NB4 (cell line): Measurements from ENCODE around the gene UTF1.

Experiments used
- DNase-seq: peaks from one replicate; pipeline ENCODE4 v3.0.0; 2010; ENCODE audit warnings: low read depth
- H3K4me3 ChIP-seq: one replicate; pipeline ENCODE4 v1.5.1; 2011; ENCODE audit warnings: mild to moderate bottlenecking, low read depth, low read length, moderate library complexity
- CTCF ChIP-seq: IDR thresholded peaks from one replicate; pipeline ENCODE4 v1.5.1; 2012; ENCODE audit warnings: low read depth, low read length
- MAX ChIP-seq: IDR thresholded peaks from 2 replicates; pipeline ENCODE4 v1.6.1; 2011; ENCODE audit warnings: low read depth, low read length
- MYC ChIP-seq: IDR thresholded peaks from 2 replicates; pipeline ENCODE4 v1.6.1; 2011; ENCODE audit warnings: low read depth, low read length
- POLR2A ChIP-seq: IDR thresholded peaks from 2 replicates; pipeline ENCODE4 v1.6.1; 2011; ENCODE audit warnings: mild to moderate bottlenecking; ENCODE audit not compliant: insufficient read length; ENCODE audit errors: extremely low read depth

UTF1 gene

GRCh38 chr10:133187906-133188681 is 41.9 kb upstream of the UTF1 start:
- no peak for DNase-seq
- TF ChIP-seq MYC (no peak), POLR2A (no peak), MAX (no peak), CTCF (no peak)
- H3K4me3 ChIP-seq = no peak overlapping the region

DNA sequence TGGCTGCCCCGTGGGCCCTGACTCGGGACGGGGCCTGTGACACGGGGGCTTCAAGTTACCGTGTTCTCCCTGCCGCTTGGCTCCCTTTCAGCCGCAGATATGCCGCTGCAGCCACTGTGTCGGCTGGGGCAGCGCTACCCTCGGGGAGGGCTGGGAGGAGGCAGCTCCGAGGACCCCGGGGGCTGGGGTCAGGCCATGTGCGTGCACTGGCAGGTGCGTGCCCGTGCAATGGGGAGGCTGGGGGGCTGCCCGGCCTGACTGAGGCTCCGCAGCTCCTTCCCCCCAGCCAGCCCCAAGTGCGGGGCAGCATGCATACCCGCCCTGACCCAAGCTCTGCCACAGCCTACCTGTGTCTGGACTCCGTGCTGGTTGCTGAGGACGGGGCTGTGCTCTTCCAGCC is 40.8 kb upstream of the UTF1 start:
- H3K4me3 ChIP-seq = no peak overlapping the region
- no peak for DNase-seq
- TF ChIP-seq MAX (no peak), MYC (no peak), POLR2A (no peak), CTCF (no peak)

- H3K4me3 ChIP-seq = no peak overlapping the region
- TF ChIP-seq POLR2A (no peak), CTCF (no peak), MAX (no peak), MYC (no peak)
- DNase-seq = no peak
Observed at GRCh38 chr10:133189726-133190125, 40.3 kb upstream of the UTF1 start.

DNA sequence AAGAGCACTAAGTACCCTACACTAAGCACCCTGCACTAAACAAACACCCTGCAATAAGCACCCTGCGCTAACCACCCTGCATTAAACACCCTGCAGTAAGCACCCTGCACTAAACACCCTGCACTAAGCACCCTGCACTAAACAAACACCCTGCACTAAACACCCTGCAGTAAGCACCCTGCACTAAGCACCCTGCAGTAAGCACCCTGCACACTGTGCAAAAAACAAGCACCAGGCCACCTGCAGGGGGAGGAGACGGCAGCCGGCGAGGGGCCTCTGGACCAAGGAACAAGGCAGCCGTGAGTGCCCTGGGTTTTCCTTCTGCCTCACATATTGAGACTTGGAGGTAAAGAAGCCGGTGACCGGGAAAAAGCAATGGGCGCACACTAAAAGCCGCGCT is 39.8 kb upstream of the UTF1 start:
- DNase-seq = no peak
- TF ChIP-seq MYC = no peak
- TF ChIP-seq MAX = no peak
- TF ChIP-seq POLR2A = no peak
- no peak for TF ChIP-seq CTCF
- H3K4me3 ChIP-seq = no peak overlapping the region

- no peak overlapping the region for H3K4me3 ChIP-seq
- no peak for DNase-seq
- TF ChIP-seq CTCF (no peak), MYC (no peak), MAX (no peak)
Observed at GRCh38 chr10:133191651-133192050, 38.4 kb upstream of the UTF1 start.
